NOMO-1 treated with dmso at 0.1 percent for 144 hours (cell line): Measurements from ENCODE around the gene ERC2.

Source experiments
- DNase-seq: peaks from one replicate; lab custom pipeline; 2025; ENCODE audit not compliant: unreplicated experiment; lab: John Stamatoyannopoulos, UW

The ERC2 gene

DNA sequence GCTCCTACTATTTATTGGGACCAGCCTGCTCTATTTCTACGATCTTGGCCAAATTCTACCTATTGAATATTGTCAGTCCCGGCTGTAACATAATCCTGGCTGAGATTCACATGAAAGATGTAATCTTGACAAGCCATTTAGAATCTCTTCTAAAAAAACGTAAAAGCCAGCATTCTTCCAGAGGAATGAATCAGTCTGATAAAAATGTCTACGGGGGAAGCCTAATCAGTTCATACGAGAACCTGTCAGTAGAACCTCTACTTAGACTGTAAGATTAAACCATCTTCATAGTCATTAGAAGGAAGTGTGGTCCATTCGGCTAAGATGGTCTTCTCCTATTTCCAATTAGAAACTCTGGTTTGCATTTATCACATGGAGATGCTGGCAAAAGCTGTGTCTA, 833.9 kb downstream of the ERC2 start:
- DNase-seq = no peak

DNA sequence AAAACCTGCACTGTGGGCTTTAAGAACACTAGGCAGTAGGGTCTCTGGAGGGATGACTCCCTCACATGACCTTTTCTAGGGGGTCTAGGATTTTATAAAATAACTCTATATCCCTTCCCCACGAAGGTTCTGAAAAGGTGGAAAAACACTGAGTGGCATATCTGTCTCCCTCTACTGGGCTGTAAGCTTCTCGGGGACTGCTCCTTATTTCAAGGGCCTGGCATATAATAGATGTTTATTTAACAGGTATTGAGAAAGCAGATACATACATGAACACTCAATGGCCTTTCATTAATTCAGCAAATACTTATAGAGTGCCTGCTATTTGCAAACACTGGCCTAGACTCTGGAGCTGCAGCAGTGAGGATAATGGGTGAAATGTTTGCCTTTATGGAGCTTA, 834.9 kb downstream of the ERC2 start:
- no peak for DNase-seq

DNA sequence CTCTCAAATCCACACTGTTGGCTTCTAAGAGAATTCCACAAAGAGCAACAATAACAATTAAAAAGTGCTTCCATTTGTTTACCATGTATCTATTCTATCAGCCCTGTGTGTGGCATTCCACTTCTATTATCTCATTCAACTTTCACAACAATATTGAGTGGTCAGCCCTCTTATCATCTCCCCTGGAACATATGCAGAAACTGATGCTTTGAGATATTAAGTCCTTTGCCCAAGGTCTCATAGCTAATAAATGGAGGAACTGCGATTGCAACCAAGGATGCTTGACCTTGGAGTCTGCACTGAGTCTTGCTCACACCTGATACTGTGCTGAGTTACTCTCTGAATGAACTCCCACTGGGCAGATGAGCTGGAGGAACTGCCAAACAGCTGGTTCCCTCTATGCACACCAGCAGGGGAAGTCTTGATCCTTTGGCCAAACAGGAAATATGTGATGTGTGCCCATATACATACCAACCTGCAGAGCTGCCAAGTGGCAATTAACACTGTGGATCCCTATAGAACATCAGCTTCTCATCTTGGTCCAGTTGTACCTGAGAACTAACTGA, 836.4 kb downstream of the ERC2 start:
- DNase-seq = no peak

DNA sequence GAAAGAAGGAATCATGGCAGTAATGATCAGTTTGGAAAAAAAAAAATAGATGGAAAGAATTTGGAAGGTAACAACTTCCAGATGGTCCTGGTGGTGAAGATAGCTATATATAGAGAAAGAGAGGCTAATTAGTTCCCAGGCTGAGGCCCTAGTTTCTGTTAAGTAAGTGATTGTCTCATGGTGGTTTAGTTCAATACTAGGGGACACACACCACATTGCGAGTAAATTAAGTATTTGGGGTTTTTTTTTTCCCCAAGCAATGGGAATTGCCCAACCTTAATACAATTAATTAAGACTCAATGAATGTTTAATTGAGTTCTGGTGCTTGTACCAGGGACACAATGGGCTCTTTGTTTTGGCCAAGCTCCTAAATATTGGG, 837.4 kb downstream of the ERC2 start:
- DNase-seq = no peak

DNA sequence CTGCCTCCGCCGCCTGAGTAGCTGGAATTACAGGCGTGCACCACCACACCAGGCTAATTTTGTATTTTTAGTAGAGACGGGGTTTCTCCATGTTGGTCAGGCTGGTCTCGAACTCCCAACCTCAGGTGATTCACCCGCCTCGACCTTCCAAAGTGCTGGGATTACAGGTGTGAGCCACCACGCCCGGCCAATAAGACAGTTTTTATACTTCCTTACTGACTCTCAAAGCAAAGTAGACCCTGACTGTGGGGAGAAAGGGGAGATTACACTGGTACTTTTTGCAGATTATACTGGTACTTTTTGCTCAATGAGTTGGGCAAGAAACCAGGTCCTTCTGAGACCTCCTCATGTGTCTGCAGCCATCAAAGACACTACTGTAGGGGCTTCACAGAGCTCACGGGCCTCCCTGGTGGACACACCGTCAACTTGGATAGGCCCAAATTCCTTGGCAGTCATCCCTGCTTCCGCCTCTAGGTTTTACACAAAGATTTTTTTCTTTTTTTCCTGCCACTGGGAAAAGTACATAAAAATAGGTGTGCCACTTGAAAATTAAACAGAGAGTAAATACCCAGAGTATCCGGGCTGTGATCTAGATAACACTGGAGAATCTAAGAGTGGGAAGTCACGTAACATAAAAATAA, 837.9 kb downstream of the ERC2 start:
- DNase-seq = no peak

DNA sequence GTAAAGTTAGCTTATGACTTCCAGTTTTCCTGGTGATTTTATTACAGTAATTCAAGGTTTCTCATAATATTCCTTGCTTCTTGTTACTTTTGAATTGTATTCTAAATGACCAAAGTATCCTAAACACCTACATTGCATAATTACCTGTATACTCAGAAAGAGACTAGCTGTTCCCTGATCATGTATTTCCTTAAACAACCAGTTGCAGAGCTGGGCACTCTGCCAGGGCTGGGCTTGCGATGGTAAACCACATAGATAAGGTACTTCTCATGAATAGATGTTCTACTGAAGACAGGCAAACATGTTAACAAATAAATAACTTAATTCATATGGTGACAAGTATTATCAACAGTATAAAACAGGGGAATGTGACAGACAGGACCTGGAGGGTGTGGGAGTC, 838.8 kb downstream of the ERC2 start:
- no peak for DNase-seq

DNA sequence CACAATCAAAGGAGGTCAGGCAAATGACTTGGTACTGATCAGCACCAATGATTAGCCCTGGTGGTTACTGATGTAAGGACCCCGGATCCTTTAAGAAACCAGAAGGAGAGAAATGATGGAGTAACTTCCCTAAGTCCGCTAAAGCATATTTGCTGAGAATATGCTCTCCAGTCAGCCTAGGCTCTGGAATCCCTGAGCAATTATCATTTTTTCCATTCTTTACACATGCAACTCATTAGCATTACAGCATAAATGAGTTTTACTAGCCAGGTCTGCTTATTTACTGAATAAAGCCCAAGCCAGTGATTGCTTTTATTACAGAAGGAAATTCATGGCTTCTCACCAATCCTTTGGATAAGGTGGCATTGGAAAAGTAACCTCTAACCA, 842.0 kb downstream of the ERC2 start:
- DNase-seq = no peak

DNA sequence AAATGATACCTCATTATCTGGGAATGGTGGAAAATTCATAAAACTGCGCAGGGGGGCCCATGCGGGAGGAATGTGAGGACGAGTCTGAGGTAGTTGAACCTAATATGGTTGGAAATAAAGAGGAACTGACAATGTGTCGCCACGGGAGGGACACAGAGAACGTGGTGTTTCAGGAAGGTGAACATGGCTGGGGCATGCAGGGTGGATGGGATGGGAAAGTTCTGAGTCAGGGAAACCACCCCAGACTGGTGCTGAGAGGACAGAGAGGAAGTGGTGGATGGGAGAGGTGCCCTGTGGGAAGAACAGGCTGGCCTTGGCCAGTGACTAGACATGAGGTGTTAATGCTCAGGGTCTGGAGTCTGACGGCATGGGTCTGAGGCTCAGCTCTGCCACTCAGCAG, 844.0 kb downstream of the ERC2 start:
- DNase-seq = no peak

DNA sequence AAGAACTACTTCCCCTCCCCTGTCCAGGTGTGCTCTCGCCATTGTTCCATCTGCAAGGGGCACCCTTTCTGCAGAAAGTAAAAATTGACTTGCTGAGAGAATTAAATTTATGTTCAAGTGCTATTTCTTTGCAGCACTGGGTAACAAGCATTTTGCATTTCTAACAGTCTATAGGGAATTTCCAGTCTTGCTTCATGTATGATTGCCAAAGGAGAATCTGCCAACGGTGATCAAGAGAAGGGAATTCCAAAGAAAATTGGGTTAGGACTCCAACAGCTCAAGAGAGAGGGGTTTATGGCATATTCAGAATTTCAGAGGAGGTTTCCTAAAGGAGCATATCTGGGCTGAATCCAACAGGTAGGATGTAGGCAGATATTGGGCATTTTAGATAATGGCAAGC, 844.5 kb downstream of the ERC2 start:
- no peak for DNase-seq

DNA sequence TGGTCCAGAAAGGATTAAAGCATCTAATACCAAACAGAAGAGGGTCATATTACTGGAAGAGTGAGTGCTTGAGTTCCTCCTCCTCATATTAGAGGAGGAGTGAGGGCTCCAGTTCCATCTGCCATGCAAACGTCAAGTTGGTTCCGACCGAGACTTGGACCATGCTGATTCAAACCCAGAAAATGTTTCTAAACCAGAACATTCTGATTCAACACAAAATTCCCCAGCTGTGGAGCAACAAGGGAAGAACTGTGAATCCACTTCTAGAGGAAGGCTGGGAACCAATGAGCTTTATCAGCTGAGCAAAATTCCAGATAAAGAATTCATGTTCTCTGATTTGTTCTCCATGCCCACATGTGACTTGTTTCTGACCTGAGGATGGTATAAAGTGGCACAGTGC, 845.5 kb downstream of the ERC2 start:
- DNase-seq = no peak

DNA sequence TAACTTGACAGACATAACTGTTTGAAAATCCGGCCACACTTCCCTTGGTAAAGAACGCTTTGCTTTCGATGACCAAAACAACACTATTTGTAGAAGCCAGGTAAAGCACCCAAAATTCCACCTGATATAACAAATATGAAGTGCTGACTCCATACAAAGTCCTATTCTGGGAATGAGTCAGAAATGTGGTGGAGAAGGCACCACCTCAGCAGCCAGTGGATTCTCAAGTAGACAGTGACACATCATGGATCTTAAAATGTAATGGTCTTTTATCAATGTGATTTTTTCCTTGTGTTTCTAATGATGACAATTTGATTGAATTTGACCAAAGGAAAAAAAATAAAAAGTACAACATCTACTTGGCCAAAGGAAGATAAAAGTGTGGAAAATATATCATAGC, 846.2 kb downstream of the ERC2 start:
- DNase-seq = no peak

DNA sequence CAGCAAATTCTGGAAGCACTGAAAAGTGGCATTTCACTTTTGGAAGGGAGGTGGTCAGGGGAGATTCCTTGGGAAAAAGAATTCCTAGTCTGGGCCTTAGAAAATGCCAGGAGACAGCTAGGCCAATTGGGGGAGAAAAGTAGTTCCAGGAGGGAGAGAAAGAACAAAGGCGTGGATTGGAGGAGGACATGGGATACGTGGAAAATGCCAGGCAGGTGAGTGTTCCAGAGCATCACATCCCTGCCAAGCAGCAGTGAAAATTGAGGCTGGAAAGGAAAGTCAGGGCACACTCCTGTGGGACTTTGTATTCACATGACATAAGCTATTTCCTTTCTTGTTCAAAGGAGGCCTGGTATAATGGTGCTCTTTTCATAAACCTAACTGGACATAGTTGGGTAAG, 846.6 kb downstream of the ERC2 start:
- no peak for DNase-seq

DNA sequence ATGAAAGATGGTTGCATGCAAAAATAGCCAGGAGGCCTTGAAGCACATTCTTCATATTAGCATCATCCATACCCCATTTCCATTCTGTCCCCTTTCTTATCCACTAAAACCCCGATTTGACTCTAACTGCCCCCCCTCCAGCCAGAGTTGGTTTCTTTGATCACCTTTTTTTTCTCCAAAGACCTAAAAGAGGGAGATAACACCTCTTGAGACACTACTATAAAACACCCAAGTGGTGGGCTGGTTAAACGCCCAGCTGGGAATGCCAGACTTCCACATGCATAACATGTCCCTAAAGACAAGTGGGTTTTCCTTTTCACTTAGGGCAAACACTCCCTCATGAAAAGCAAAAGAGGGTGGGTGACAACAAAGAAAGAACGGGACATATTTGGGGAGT, 847.2 kb downstream of the ERC2 start:
- DNase-seq = no peak

DNA sequence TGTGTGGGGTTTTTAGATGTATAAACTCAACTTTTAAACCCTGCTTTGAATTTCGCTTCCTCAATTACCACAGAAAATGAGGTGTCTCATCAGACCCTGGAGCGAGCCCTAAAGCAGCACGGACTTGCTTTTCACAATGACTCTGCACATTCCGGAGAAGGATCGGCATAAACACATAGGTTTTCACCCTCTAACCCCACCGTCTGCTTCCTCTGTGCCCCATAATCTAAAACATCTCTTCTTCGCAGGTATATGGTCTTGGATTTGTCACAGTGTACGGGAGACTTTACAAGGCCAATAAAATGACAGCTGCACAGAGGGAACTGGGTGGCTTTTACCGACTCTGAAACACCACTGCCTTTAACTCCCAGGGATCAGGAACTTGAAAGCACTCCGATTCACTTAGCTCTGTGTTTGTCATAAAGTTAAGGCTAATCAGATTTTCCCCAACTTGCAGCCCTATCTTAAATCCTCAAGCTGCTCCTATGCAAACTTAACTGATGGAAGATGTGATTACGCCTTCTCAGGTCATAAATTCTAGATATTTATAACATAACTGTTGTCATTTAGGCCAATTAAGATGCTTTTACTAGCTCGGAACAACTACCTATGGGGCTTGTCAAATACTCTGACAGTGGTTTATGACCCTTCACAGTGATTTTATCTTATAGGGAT, 847.8 kb downstream of the ERC2 start:
- peak; percentile 61 for DNase-seq

DNA sequence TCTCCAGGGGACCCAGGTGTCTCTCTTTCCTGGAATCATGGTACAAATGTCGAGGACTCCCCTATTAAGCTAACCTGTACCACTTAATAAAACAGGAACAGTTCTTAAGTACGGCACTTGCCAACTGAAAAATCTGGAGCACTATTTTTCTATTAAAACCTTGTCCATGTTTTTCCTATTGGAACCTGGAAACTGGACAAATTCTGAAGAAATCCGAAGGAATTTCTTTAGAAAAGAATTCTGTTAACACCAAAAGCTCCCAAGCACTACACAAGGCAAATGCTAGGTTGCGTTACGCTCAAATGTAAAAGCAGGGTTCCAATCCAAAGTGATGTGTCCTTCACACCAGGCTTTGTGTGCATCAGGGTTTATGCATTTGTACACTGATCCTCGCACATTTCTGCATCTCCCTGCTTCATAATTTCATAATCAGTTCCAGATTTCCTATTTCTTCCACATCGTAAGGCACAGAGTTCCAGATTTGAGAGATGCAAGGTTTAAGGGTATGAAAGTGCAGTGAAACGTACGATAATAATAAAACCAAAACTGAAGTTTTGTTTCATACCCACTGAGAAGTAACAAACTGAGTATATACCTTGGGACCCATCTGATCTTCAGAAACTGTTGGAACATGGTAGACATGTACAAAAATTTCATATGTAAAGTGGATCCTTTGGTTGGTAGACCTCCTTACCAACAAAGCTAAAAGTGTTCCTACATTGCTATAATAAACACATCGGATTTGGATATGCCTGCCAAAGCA, 849.0 kb downstream of the ERC2 start:
- DNase-seq = no peak

DNA sequence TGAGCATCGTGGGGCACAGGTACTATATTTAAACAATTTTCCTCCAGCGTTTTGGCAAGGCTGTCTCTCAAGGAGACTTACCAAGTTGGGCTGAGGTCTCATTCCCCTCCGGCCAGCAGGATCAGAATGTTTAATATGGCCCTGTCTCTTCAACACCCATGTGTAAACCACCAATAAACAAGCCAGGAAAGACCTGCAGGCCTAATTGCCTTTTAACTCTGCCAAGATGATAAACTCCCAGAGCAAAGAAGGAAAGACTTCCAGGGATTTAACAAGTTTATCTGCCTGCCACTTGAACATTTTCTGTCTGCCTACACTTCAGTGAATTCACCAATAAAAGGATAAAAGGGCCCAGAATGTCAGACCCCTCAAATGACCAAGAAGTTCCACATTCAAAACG, 850.9 kb downstream of the ERC2 start:
- no peak for DNase-seq

DNA sequence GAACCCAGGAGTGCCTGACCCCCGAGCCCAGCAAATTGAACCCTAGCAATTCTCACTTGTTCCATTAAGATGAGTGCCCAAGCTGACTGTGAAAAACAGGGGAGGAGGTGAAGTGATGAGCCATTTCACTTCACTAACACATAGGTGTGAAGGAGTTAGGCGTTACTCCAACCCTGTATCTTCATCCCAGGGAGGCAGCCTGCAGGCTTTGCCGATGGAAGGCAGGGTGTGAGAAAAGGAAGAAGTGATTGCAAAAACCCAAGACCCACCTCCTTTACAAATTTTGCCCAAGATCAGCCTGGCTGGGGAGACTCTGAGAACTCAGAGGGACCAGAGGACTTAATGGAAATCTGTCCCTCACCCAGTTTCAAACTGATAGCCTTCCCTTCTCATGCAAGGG, 851.5 kb downstream of the ERC2 start:
- DNase-seq = no peak

DNA sequence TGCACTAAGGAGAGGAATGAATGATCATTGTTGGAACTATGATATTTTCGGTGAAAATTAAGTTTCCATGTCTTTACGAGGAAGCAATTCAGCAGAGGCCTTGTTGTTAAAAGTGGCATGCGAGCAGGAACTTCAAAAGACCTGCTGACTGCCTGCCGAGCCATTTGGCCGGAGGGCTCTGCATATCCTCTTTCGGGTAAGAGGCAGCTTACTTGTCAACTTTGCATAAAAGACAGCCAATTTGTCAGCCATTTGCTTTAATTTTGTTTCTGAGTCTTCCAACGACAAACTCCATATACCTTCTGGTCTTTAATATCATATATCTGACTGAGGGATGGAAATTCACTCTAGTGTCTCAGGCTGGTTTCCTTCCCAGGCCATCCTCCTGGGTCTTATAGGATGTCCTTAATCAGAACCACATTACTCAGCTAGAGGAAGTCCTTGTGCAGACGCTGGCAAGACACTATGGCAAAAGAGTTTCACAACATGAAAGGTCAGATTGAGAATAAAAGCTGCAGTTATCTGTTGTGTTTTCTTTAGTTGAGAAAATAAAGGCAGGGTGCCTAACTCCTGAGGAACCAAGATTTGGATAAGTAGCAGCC, 852.5 kb downstream of the ERC2 start:
- DNase-seq = peak; percentile 59

DNA sequence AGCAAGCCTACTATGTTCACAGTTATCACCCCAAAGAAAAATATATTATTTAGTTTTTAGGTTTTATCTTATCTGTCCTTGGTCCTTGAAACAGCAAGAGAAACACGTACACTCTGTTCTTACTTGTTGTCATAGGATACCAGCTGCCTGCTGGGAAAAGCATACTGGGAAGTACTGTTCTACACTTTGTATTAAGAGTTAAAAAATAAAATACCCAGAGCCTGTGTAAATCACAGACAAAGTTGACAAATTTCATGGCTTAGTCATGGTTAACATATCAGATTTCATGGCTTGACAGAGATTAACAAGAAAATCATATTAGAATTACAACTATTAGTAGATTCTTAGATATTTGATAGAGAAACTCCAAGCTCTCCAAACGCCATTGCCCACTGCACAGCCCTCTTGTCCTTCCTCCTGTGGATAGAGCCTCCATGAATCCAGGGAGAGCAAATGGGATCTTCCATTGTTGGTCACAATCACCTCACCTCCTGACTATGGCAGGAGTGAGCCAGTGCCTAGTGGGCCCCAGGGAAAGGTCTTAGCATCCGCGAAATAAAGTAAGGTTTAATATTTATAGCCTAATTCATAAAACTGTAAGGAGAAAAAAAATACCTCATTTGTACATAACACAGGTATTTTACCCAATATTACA, 853.1 kb downstream of the ERC2 start:
- no peak for DNase-seq

DNA sequence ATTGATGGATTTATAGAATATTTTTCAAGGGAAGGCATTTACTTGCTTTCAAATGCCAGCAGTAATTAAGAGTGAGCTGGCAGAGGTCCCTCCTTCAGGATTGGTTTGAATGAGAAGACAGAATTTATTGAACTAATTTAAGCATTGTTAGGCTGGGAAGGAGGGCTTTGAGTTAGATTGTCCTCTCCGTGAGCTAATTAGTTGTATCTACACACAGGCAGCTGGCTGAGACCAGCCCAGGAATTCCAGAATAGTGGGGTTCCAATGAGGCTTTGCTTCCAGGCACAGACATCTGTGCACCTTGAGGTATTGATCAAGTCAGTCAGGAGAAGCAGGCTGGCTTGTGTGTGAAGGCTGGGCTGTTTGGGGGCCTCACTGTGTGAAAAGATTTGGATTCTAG, 857.1 kb downstream of the ERC2 start:
- DNase-seq = no peak

DNA sequence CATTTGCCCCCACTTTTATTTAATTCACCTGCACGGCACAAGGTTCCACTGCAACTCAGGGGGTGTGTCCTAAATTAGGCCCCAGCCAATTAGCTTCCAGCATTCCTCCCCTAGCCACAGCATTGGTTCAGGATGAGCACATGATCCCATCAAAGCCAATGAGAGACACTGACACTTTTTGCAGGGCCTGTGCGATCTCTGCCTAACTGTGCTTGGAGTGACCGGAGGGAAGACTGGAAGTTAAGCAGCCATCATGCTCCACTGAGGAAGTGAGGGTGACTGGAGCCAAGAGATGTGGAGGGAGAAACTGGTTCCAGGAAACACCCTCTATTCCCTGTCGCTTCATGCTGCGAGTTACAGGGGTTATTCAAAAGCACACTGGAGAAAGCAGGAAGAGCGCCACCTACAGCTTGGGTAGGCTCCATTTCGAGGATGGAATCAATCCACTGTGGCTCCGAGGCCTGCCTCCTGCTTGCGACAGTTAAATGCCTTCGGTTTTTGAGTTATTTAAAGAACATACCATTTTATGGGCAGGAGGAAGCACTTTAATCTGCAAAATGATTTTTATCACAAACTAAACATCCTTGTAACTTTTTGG, 858.9 kb downstream of the ERC2 start:
- DNase-seq = no peak
